MM.1S (cell line): ENCODE measurements around the gene SLC35A1.

Experiments used
- DNase-seq: peaks from one replicate; pipeline ENCODE4 v3.0.0-alpha.2; 2015
- H2AFZ ChIP-seq: fragments of 300-600 bp; sonication (generic); 2 replicates; pipeline ENCODE4 v1.6.0; 2016; ENCODE audit warnings: antibody characterized with exemption, low read length
- H3F3A ChIP-seq: fragments of 300-600 bp; sonication (generic); 2 replicates; pipeline ENCODE4 v1.6.1; 2016; ENCODE audit warnings: mild to moderate bottlenecking, antibody characterized with exemption, low read length, moderate library complexity, mixed read lengths; ENCODE audit not compliant: insufficient read depth
- H3K27ac ChIP-seq: fragments of 300-600 bp; sonication (generic); 2 replicates; pipeline ENCODE4 v1.5.1; 2016; ENCODE audit warnings: mild to moderate bottlenecking, low read length
- H3K27me3 ChIP-seq: fragments of 300-600 bp; sonication (generic); replicated peaks from 2 replicates; pipeline ENCODE4 v1.6.0; 2016; ENCODE audit warnings: low read length; ENCODE audit not compliant: insufficient read depth
- H3K36me3 ChIP-seq: fragments of 300-600 bp; sonication (generic); replicated peaks from 2 replicates; pipeline ENCODE4 v1.6.1; 2016; ENCODE audit warnings: mild to moderate bottlenecking, low read length, mixed read lengths; ENCODE audit not compliant: insufficient read depth
- H3K4me1 ChIP-seq: fragments of 300-600 bp; sonication (generic); 2 replicates; pipeline ENCODE4 v1.6.1; 2016; ENCODE audit warnings: low read length, mixed read lengths
- H3K4me2 ChIP-seq: fragments of 300-600 bp; sonication (generic); 2 replicates; pipeline ENCODE4 v1.6.0; 2016; ENCODE audit warnings: low read depth, low read length
- H3K4me3 ChIP-seq: fragments of 300-600 bp; sonication (generic); 2 replicates; pipeline ENCODE4 v1.5.1; 2016; ENCODE audit warnings: low read length, mixed read lengths
- H3K79me2 ChIP-seq: fragments of 300-600 bp; sonication (generic); 2 replicates; pipeline ENCODE4 v1.6.1; 2016; ENCODE audit warnings: mixed run types, low read length, mixed read lengths
- H3K9ac ChIP-seq: fragments of 300-600 bp; sonication (generic); 2 replicates; pipeline ENCODE4 v1.6.1; 2016; ENCODE audit warnings: low read length, mixed read lengths
- H3K9me2 ChIP-seq: fragments of 300-600 bp; sonication (generic); replicated peaks from 2 replicates; pipeline ENCODE4 v1.6.1; 2016; ENCODE audit warnings: mild to moderate bottlenecking, low read length, mixed read lengths; ENCODE audit not compliant: insufficient read depth
- H3K9me3 ChIP-seq: fragments of 300-600 bp; sonication (generic); replicated peaks from 2 replicates; pipeline ENCODE4 v1.6.1; 2016; ENCODE audit warnings: mild to moderate bottlenecking, low read length, mixed read lengths; ENCODE audit not compliant: insufficient read depth
- H4K20me1 ChIP-seq: fragments of 300-600 bp; sonication (generic); 2 replicates; pipeline ENCODE4 v1.6.1; 2016; ENCODE audit warnings: mild to moderate bottlenecking, low read length, moderate library complexity, mixed read lengths; ENCODE audit not compliant: insufficient read depth
- CTCF ChIP-seq: fragments of 300-600 bp; sonication (generic); IDR thresholded peaks from 2 replicates; pipeline ENCODE4 v1.5.1; 2016; ENCODE audit warnings: antibody characterized with exemption, low read length, mixed read lengths
- EZH2 ChIP-seq: fragments of 300-600 bp; sonication (generic); optimal IDR thresholded peaks from 2 replicates; pipeline ENCODE3; 2017; ENCODE audit warnings: low read depth, mild to moderate bottlenecking, antibody characterized with exemption, low read length, mixed read lengths
- EZH2phosphoT487 ChIP-seq: fragments of 300-600 bp; sonication (generic); IDR thresholded peaks from 2 replicates; pipeline ENCODE4 v1.6.1; 2018; ENCODE audit warnings: antibody characterized with exemption, low read length

SLC35A1 gene

GRCh38 chr6:87541041-87541440, 68.3 kb downstream of the SLC35A1 start:
- Histone ChIP-seq H3K36me3 (peaks cover 3% of the 10 kb centered on the region; the same call in 1 of the 2 replicates), H3K4me2 (no peak overlapping the region), H3K27ac (no peak overlapping the region), H3K4me3 (no peak overlapping the region), H4K20me1 (no peaks in the 10 kb centered on the region), H3K79me2 (no peaks in the 10 kb centered on the region), H3K9ac (no peak overlapping the region), H2AFZ (no peak overlapping the region), H3K27me3 (no peaks in the 10 kb centered on the region), H3F3A (peaks cover 20% of the 10 kb centered on the region), H3K4me1 (peaks cover 29% of the 10 kb centered on the region), H3K9me2 (no peaks in the 10 kb centered on the region), H3K9me3 (no peaks in the 10 kb centered on the region)
- TF ChIP-seq EZH2phosphoT487 (no peak), EZH2 (no peak)
- DNase-seq, result no peak

DNA sequence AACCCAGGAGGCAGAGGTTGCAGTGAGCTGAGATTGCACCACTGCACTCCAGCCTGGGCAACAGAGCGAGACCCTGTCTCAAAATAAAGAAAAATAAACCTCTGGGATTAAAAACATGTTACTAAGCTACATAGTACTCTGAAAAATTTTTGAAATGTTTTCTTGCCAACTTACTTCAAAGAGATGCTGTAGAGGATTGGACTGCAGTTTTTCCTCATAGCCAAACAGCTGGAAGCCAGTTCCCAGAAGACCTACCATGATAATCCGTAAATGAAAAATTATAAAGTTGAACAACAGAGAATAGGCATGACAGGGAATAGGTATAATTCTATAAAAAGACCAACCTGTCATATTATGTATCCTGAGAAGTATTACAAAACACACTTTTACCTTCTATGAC, 69.0 kb downstream of the SLC35A1 start:
- no peaks in the 10 kb centered on the region for H4K20me1 ChIP-seq
- H3K79me2 ChIP-seq, result no peaks in the 10 kb centered on the region
- H2AFZ ChIP-seq, result no peak overlapping the region
- peaks cover 36% of the 10 kb centered on the region for H3K4me1 ChIP-seq
- no peak overlapping the region for H3K4me3 ChIP-seq
- no peaks in the 10 kb centered on the region for H3K9me3 ChIP-seq
- H3K9me2 ChIP-seq, result no peaks in the 10 kb centered on the region
- peaks cover 3% of the 10 kb centered on the region; the same call in 1 of the 2 replicates for H3K36me3 ChIP-seq
- H3K27ac ChIP-seq, result no peak overlapping the region
- TF ChIP-seq CTCF (no peak), EZH2phosphoT487 (no peak), EZH2 (no peak)
- H3K9ac ChIP-seq, result no peak overlapping the region
- H3K27me3 ChIP-seq, result no peaks in the 10 kb centered on the region
- no peak overlapping the region for H3K4me2 ChIP-seq
- DNase-seq, result no peak
- H3F3A ChIP-seq, result peaks cover 20% of the 10 kb centered on the region

GRCh38 chr6:87543696-87544473, 71.1 kb downstream of the SLC35A1 start:
- peaks cover 9% of the 10 kb centered on the region; the same call in 1 of the 2 replicates for H3K36me3 ChIP-seq
- H4K20me1 ChIP-seq, result no peaks in the 10 kb centered on the region
- H3K79me2 ChIP-seq, result no peaks in the 10 kb centered on the region
- no peaks in the 10 kb centered on the region for H3K9me2 ChIP-seq
- H3K27ac ChIP-seq, result peak overlapping the region; percentile 86
- peaks cover 37% of the 10 kb centered on the region for H3K4me1 ChIP-seq
- peak; percentile 48 for DNase-seq
- H3K9ac ChIP-seq, result peak overlapping the region; percentile 28; the same call in 1 of the 2 replicates
- no peaks in the 10 kb centered on the region for H3K9me3 ChIP-seq
- TF ChIP-seq EZH2phosphoT487, result no peak
- TF ChIP-seq EZH2, result no peak
- no peak for TF ChIP-seq CTCF
- peak overlapping the region; percentile 19; the same call in 1 of the 2 replicates for H3K4me3 ChIP-seq
- no peaks in the 10 kb centered on the region for H3K27me3 ChIP-seq
- H2AFZ ChIP-seq, result peak overlapping the region; percentile 3; the same call in 1 of the 2 replicates
- H3F3A ChIP-seq, result peaks cover 20% of the 10 kb centered on the region
- peak overlapping the region; percentile 47 for H3K4me2 ChIP-seq

- peak overlapping the region; percentile 86 for H3K27ac ChIP-seq
- no peaks in the 10 kb centered on the region for H3K9me2 ChIP-seq
- TF ChIP-seq EZH2phosphoT487 (no peak), CTCF (no peak), EZH2 (no peak)
- H3K9me3 ChIP-seq, result no peaks in the 10 kb centered on the region
- H3F3A ChIP-seq, result peaks cover 20% of the 10 kb centered on the region
- peaks cover 37% of the 10 kb centered on the region for H3K4me1 ChIP-seq
- H3K4me3 ChIP-seq, result no peak overlapping the region; the same call in 1 of the 2 replicates
- H3K9ac ChIP-seq, result peak overlapping the region; percentile 28; the same call in 1 of the 2 replicates
- H2AFZ ChIP-seq, result 0 out of 2 replicates have a peak overlapping the region, but pooled peaks have one; percentile 3
- H3K36me3 ChIP-seq, result peaks cover 9% of the 10 kb centered on the region; the same call in 1 of the 2 replicates
- no peaks in the 10 kb centered on the region for H4K20me1 ChIP-seq
- H3K4me2 ChIP-seq, result peak overlapping the region; percentile 47
- H3K27me3 ChIP-seq, result no peaks in the 10 kb centered on the region
- no peaks in the 10 kb centered on the region for H3K79me2 ChIP-seq
- DNase-seq, result peak; percentile 49
These were observed 71.6 kb downstream of the SLC35A1 start for GRCh38 chr6:87544474-87544735.
